HG02885 (cell line): ENCODE results near the gene SLC27A3.
A peak's percentile ranks its signal among the peaks of the same experiment; 100 is the strongest.
"Not testable (repeated sequence)": the region's sequence is repeated elsewhere in the genome, so short reads cannot be mapped to it uniquely, and the experiment has no call there.

ENCODE experiments used
- ATAC-seq: cut with Tn5 transposase; IDR thresholded peaks from one replicate; pipeline ENCODE4 v1.9.1; 2021; ENCODE audit warnings: mild to moderate bottlenecking; ENCODE audit not compliant: unreplicated experiment, poor library complexity

The SLC27A3 gene

GRCh38 chr1:153763365-153764225 is 11.6 kb upstream of the SLC27A3 start:
- ATAC-seq = no peak

- ATAC-seq = no peak
Measured at GRCh38 chr1:153764310-153764709, 10.9 kb upstream of the SLC27A3 start.

- ATAC-seq = not testable (repeated sequence)
Measured at GRCh38 chr1:153766663-153767062, 8.5 kb upstream of the SLC27A3 start.

DNA sequence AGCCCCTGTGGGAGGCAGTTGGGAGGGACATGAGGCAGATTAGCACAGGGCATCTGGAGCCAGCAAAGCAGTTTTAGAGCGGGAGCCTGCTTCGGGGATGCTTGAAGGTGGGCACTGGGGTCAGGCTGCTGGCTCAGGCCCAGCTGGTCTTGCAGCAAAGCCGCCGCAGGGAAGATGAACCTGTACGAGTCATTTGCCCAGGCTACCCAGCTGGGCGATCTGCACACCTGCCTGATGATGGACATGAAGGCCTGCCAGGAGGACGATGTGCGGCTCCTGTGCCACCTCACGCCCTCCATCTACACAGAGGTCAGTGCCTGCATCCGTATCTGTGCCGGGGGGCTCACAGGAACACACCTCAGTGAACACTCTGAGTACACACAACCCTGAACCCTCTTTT is 7.7 kb upstream of the SLC27A3 start:
- ATAC-seq = no peak

DNA sequence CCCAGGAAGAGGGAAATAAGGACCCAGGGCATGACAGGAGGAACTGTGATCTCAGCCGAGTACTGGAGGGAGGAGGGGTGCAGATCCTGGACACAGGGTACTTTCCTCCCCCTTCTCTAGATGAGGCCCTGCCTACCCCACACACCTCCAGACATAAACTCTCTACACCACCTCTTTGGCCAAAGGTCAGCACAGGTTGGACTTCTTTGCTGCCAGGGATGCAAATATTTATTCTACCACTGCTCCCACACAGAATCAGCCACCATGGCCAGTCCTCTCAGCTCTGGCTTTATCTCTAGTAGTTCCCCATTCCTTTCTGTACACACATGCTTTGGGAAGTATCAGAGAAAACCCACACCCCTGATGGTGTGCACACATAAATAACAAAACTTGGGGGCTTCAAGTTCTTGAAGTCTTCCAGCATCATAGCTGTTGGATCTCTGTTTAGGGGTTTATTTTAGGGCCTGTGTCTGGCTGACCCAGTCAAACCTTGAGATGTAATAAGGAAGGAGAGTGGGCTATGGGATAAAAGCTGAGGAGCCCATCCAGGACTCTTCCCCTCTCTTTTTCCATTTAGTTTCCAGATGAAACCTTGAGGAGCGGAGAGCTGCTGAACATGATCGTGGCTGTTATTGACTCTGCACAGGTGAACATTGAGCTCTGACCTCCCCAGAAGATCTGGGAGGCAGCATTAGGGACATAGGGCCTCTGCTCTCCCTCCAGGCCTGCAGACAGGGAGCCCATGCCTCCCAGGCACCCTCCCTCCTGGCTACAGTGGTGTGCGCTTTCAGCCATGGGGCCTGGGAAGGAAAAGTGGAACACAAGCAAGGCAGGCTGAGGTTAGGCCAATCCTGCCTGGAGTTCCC is 6.7 kb upstream of the SLC27A3 start:
- no peak for ATAC-seq

DNA sequence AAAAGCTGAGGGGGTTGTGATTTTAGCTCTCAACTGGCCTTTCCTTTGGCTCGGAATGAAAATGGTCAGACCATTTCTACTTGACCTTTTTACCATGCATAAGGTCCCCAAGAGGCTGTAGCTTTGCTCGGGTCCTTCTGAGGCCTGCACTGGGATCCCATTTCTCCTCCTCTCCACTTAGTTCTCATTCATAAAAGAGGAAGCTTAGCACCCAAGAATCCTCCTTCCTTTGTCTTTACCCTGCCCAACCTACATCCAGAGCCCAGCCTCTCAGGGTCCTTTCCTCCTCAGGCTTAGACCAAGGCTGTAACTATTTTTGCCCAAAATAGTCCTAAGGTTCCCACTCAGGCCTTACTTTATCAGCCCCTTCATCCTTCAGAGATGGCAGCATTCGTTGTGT is 6.0 kb upstream of the SLC27A3 start:
- ATAC-seq = no peak

- ATAC-seq = no peak
Measured at GRCh38 chr1:153770797-153771196, 4.4 kb upstream of the SLC27A3 start.

DNA sequence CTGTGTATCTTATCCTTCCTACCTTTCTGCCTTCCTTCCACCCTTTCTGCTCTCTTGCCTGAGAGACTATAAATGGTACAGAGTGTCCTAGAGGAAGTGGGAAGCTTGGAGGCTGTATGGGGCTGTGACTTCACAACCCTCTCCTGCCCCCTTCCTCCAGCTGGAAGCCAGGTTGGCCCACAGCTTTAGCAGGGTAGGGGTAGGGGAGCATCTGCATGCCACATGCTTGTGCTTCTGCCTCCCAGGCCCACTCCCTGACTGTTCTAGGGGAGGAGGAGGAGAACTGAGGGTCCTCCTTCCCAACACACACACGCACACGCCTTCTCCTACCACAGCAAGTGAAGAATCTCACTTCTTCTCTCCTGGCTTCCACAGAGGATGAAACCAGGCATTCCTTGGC is 3.9 kb upstream of the SLC27A3 start:
- no peak for ATAC-seq

DNA sequence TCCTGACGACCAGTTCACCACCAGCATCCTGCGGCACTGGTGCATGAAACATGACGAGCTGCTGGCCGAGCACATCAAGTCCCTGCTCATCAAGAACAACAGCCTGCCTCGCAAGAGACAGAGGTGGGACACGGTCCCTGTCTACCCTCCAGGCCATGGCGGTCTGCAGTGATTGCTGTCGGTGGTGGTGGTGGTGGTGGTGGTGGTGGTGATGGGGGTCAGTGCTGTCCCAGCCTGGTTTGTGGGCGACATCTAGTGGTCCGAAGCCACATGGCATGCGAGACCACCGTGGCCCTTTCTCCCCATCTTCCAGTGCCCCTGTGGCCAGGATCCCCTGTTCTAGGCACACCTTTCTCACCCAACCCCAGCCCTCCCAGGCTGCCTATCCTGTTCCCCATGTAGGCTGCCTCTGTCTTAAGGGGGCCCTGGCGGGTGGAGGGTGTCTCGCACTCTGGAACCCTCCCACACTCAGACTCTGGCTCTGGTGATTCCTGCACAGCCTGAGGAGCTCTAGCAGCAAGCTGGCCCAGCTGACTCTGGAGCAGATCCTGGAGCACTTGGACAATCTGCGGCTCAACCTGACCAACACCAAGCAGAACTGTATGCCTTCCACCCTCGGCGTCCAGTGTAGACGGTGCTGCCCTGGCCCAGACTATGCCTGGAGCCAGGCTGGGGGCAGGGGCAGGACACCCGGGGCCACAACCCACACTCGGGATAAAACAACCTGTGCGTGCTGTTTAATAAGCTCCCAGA is 3.2 kb upstream of the SLC27A3 start:
- ATAC-seq = no peak

- ATAC-seq = no peak
Measured at GRCh38 chr1:153773096-153773921, 1.9 kb upstream of the SLC27A3 start.

DNA sequence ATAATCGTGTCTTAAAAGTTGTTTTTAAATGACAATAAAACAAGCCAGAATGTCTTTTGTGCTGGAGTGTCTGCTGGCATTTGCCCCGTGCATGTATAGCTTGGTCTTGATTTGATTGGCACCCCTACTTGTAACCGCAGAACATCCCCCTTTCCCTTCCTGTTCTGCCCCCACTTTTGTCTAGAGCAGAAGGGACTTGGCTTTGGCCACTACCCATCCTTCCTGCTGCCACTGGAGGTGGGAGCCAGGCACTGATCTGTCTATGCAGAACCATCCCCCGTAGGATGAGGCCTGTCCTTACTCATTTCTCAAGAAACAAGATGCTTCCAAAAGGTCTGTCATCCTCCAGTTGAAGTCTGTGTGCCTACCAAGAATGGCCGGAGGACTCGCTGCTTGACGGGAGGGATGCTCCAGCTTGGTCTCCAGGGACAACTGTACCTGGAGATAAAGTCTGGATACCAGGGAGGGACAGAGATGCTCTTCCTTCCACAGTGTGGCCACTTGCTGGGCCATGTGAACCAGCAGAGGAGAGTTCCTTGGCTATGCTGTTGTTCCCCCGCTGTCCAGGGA is 1.1 kb upstream of the SLC27A3 start:
- ATAC-seq = no peak

DNA sequence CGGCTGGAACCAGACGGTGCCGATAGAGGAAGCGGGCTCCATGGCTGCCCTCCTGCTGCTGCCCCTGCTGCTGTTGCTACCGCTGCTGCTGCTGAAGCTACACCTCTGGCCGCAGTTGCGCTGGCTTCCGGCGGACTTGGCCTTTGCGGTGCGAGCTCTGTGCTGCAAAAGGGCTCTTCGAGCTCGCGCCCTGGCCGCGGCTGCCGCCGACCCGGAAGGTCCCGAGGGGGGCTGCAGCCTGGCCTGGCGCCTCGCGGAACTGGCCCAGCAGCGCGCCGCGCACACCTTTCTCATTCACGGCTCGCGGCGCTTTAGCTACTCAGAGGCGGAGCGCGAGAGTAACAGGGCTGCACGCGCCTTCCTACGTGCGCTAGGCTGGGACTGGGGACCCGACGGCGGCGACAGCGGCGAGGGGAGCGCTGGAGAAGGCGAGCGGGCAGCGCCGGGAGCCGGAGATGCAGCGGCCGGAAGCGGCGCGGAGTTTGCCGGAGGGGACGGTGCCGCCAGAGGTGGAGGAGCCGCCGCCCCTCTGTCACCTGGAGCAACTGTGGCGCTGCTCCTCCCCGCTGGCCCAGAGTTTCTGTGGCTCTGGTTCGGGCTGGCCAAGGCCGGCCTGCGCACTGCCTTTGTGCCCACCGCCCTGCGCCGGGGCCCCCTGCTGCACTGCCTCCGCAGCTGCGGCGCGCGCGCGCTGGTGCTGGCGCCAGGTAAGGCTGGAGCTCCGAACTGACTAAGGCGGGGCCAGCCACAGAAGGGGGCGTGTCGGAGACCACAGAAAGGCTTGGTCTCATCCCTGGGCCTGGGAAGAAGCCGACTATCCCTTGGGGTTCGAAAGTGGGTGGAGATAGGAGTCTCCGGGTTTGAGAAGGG is 486 bp downstream of the SLC27A3 start:
- peak; percentile 54 for ATAC-seq

- no peak for ATAC-seq
Measured at GRCh38 chr1:153776352-153776751, 1.1 kb downstream of the SLC27A3 start.

GRCh38 chr1:153776845-153777370 is 1.7 kb downstream of the SLC27A3 start:
- ATAC-seq = no peak

DNA sequence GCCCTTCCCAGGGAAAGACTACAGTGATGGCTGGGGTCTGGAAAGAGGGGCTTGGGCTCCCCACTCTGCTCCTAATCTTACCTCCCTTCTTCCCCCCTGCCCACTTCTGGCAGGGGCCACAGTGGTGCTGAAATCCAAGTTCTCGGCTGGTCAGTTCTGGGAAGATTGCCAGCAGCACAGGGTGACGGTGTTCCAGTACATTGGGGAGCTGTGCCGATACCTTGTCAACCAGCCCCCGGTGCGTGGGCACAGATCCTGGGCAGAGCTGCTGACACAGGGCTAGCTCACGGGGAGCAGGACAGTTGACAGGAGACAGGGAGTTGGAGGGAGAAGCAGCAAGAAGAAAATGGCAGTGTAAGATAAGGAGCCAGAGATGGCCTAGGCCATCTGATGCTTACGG is 2.4 kb downstream of the SLC27A3 start:
- no peak for ATAC-seq

GRCh38 chr1:153778051-153778823 is 3.0 kb downstream of the SLC27A3 start:
- no peak for ATAC-seq

DNA sequence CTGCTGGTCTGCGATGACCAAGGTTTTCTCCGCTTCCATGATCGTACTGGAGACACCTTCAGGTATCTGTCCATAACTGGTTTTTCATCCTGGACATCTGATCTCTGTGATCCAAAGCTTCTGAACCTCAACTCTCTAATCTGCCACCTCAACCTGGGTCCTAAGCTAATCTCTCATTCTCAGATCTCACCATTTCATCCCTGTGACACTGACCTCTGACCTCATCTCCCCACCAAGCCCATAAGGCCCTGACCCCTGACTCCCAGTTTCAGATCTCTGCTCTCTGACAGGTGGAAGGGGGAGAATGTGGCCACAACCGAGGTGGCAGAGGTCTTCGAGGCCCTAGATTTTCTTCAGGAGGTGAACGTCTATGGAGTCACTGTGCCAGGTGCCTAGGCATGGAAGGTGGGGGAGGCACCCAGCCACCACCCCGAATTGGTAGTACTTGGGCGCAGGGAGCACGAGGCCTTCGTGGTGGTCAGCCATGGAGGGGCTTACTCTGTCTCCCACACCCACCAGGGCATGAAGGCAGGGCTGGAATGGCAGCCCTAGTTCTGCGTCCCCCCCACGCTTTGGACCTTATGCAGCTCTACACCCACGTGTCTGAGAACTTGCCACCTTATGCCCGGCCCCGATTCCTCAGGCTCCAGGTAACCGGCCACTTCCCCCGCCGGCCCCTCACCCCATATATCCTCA is 3.8 kb downstream of the SLC27A3 start:
- ATAC-seq = no peak
